Activated CD4-positive, alpha-beta T cell treated with anti-CD3 and anti-CD28 coated beads, Interleukin-2, amount 50 U/mL, for 4 hours (primary cell): ENCODE measurements around the gene SLC7A7.
A peak's percentile ranks its signal among the peaks of the same experiment; 100 is the strongest.
"Not testable (repeated sequence)": the region's sequence is repeated elsewhere in the genome, so short reads cannot be mapped to it uniquely, and the experiment has no call there.

Experiments used
- DNase-seq, 2 experiments: peaks; one replicate each; pipeline ENCODE4 v3.0.0-alpha.2; 2020

The SLC7A7 gene

GRCh38 chr14:22786685-22787084 lies 28.6 kb downstream of the SLC7A7 start:
- no peak for DNase-seq

GRCh38 chr14:22781301-22781991 lies 33.8 kb downstream of the SLC7A7 start:
- DNase-seq = no peak

- no peak for DNase-seq
Observed at GRCh38 chr14:22780941-22781300, 34.3 kb downstream of the SLC7A7 start.

- no peak for DNase-seq
Observed at GRCh38 chr14:22780105-22780679, 35.0 kb downstream of the SLC7A7 start.

GRCh38 chr14:22778084-22778483 lies 37.2 kb downstream of the SLC7A7 start:
- no peak for DNase-seq

GRCh38 chr14:22776849-22777248 lies 38.4 kb downstream of the SLC7A7 start:
- not testable (repeated sequence) for DNase-seq

- no peak for DNase-seq
Observed at GRCh38 chr14:22776215-22776614, 39.0 kb downstream of the SLC7A7 start.

- DNase-seq = no peak
Observed at GRCh38 chr14:22774011-22774706, 41.1 kb downstream of the SLC7A7 start.

- DNase-seq = no peak
Observed at GRCh38 chr14:22773162-22774010, 41.8 kb downstream of the SLC7A7 start.

GRCh38 chr14:22772725-22773124 lies 42.5 kb downstream of the SLC7A7 start:
- no peak for DNase-seq

GRCh38 chr14:22770481-22771187 lies 44.6 kb downstream of the SLC7A7 start:
- no peak for DNase-seq

- no peak for DNase-seq
Observed at GRCh38 chr14:22769369-22769768, 45.9 kb downstream of the SLC7A7 start.

- DNase-seq = no peak
Observed at GRCh38 chr14:22768947-22769346, 46.3 kb downstream of the SLC7A7 start.

- DNase-seq = no peak
Observed at GRCh38 chr14:22767323-22767589, 48.0 kb downstream of the SLC7A7 start.

- peak; percentile 92 to 94 for DNase-seq
Observed at GRCh38 chr14:22766457-22767322, 48.5 kb downstream of the SLC7A7 start, which contains the start of gene OXA1L. Gene OXA1L, plus strand, starts transcription at chr14:22766688. Its CDS starts 14 bp downstream, at chr14:22766702.

GRCh38 chr14:22764382-22764781 lies 50.9 kb downstream of the SLC7A7 start:
- DNase-seq = no peak

GRCh38 chr14:22761734-22762133 lies 53.5 kb downstream of the SLC7A7 start:
- DNase-seq = no peak

- not testable (repeated sequence) for DNase-seq
Observed at GRCh38 chr14:22757972-22758650, 57.1 kb downstream of the SLC7A7 start.

- DNase-seq = no peak
Observed at GRCh38 chr14:22753586-22753985, 61.6 kb downstream of the SLC7A7 start.

GRCh38 chr14:22752422-22752821 lies 62.8 kb downstream of the SLC7A7 start:
- no peak for DNase-seq

- DNase-seq = no peak
Observed at GRCh38 chr14:22748631-22749068, 66.6 kb downstream of the SLC7A7 start.
